ENCODE measurements around the gene THSD7A.

DNA sequence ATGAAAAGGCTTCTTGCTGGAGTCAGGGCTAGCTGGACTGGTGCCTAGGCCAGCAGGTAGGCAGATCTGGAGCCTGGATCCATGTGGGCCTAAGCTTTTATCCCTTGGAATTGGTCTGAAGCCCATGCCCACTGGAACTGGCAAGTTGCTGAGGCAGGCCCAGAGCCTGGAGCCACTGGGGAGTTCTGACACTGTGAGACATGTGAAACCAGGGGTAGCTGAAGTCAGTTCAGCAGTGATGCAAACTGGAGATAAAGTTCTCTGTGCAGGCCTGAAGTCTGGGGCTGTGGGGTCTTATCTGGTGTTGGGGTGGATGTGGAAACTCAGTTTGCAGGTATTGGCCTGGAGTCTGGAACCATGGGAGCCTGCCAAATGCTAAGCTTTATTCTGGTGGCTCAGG lies 9.7 kb upstream of the THSD7A start:
- TF ChIP-seq CTCF (IDR thresholded peaks at IDR 0.05; ENCODE audit: poor library complexity) (no peak), EZH2 (IDR thresholded peaks at IDR 0.05; ENCODE audit: borderline replicate concordance) (no peak)

All from hepatocyte (in vitro differentiated cells).